ENCODE measurements around the gene MFAP3L. TPM values are rescaled to one million over a fixed set of nuclear protein-coding genes. Genes with fewer than 3 reads are reported as not detected.

The MFAP3L gene
- total and polyA plus RNA-seq, 4 donors: 0.87 to 5.3 (median 2.4) TPM

DNA sequence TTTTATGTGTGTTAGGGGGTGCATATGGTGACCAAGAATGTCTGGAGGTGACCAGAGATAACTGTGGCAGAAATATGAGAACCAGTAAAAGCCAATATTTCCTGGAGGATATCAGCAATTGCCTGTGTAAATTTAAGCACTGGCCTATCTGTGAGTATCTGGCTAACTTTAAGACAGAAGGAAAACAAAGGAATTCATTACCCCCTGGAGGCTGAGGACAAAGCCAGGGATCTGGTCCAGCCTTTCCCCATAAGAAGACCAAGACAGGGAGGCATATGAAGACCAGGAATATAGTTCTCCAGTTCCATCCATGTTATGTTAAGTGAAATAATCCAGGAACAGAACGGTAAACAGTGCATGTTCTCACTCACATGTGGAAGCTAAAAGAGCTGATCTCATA is 49.2 kb downstream of the MFAP3L start:
- DNase-seq (no peak), ATAC-seq (ENCODE audit: insufficient read depth, low FRiP score) (no peak)
- Histone ChIP-seq H3K36me3 (ENCODE audit: control insufficient read depth in 4 of 4, insufficient read depth in 4 of 4, low read length in 4 of 4) (no peaks in the 10 kb centered on the region), H3K27ac (ENCODE audit: low read depth in 1 of 2, low read length in 1 of 2) (no peak overlapping the region), H3K27me3 (ENCODE audit: control insufficient read depth in 3 of 3, insufficient read depth in 3 of 3, low read length in 2 of 3) (peaks cover 0 to 2% (median 0%) of the 10 kb centered on the region in 3 donors), H3K4me1 (ENCODE audit: control insufficient read depth in 5 of 5, insufficient read depth in 5 of 5, low read length in 5 of 5) (no peaks in the 10 kb centered on the region), H3K9me3 (ENCODE audit: control insufficient read depth in 4 of 4, insufficient read depth in 3 of 4, low read length in 3 of 4) (no peaks in the 10 kb centered on the region), H3K9ac (ENCODE audit: insufficient read depth in 1 of 2, low read length in 2 of 2) (no peak overlapping the region), H3K4me3 (no peak overlapping the region)
- TF ChIP-seq, protein P1, sequence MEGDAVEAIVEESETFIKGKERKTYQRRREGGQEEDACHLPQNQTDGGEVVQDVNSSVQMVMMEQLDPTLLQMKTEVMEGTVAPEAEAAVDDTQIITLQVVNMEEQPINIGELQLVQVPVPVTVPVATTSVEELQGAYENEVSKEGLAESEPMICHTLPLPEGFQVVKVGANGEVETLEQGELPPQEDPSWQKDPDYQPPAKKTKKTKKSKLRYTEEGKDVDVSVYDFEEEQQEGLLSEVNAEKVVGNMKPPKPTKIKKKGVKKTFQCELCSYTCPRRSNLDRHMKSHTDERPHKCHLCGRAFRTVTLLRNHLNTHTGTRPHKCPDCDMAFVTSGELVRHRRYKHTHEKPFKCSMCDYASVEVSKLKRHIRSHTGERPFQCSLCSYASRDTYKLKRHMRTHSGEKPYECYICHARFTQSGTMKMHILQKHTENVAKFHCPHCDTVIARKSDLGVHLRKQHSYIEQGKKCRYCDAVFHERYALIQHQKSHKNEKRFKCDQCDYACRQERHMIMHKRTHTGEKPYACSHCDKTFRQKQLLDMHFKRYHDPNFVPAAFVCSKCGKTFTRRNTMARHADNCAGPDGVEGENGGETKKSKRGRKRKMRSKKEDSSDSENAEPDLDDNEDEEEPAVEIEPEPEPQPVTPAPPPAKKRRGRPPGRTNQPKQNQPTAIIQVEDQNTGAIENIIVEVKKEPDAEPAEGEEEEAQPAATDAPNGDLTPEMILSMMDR (IDR thresholded peaks at IDR 0.05; ENCODE audit: control extremely low read depth, extremely low read depth): no peak
- 83 to 85% methylated on average over 1 of the region's 1 CpG for WGBS, 2 donors

- no peaks in the 10 kb centered on the region for H3K36me3 ChIP-seq (ENCODE audit: control insufficient read depth in 4 of 4, insufficient read depth in 4 of 4, low read length in 4 of 4)
- peak; percentile 17 for ATAC-seq (ENCODE audit: insufficient read depth, low FRiP score)
- H3K4me1 ChIP-seq (ENCODE audit: control insufficient read depth in 5 of 5, insufficient read depth in 5 of 5, low read length in 5 of 5): no peaks in the 10 kb centered on the region
- H3K27ac ChIP-seq (ENCODE audit: low read depth in 1 of 2, low read length in 1 of 2): no peak overlapping the region
- no peak overlapping the region for H3K9ac ChIP-seq (ENCODE audit: insufficient read depth in 1 of 2, low read length in 2 of 2)
- peak in 2 of 3 donors; percentile 4 to 36 for DNase-seq
- peaks cover 0 to 2% (median 0%) of the 10 kb centered on the region in 3 donors for H3K27me3 ChIP-seq (ENCODE audit: control insufficient read depth in 3 of 3, insufficient read depth in 3 of 3, low read length in 2 of 3)
- H3K9me3 ChIP-seq (ENCODE audit: control insufficient read depth in 4 of 4, insufficient read depth in 3 of 4, low read length in 3 of 4): no peaks in the 10 kb centered on the region
- 67 to 83% methylated on average over 14 of the region's 14 CpGs for WGBS, 2 donors
- TF ChIP-seq, protein P1 (IDR thresholded peaks at IDR 0.05; ENCODE audit: control extremely low read depth, extremely low read depth): no peak
- H3K4me3 ChIP-seq: no peak overlapping the region
These were observed 50.1 kb downstream of the MFAP3L start for GRCh38 chr4:169975838-169976796.

GRCh38 chr4:169975131-169975837 is 50.9 kb downstream of the MFAP3L start:
- H3K27me3 ChIP-seq (ENCODE audit: control insufficient read depth in 3 of 3, insufficient read depth in 3 of 3, low read length in 2 of 3): peaks cover 0 to 2% (median 0%) of the 10 kb centered on the region in 3 donors
- ATAC-seq (ENCODE audit: insufficient read depth, low FRiP score) (no peak), DNase-seq (no peak)
- whole genome bisulfite sequencing, 2 donors: 71 to 83% methylated on average over 6 of the region's 6 CpGs
- H3K27ac ChIP-seq (ENCODE audit: low read depth in 1 of 2, low read length in 1 of 2): no peak overlapping the region
- no peaks in the 10 kb centered on the region for H3K9me3 ChIP-seq (ENCODE audit: control insufficient read depth in 4 of 4, insufficient read depth in 3 of 4, low read length in 3 of 4)
- no peaks in the 10 kb centered on the region for H3K36me3 ChIP-seq (ENCODE audit: control insufficient read depth in 4 of 4, insufficient read depth in 4 of 4, low read length in 4 of 4)
- no peaks in the 10 kb centered on the region for H3K4me1 ChIP-seq (ENCODE audit: control insufficient read depth in 5 of 5, insufficient read depth in 5 of 5, low read length in 5 of 5)
- H3K9ac ChIP-seq (ENCODE audit: insufficient read depth in 1 of 2, low read length in 2 of 2): no peak overlapping the region
- TF ChIP-seq, protein P1 (IDR thresholded peaks at IDR 0.05; ENCODE audit: control extremely low read depth, extremely low read depth): no peak
- no peak overlapping the region for H3K4me3 ChIP-seq

Measured in lung (tissue), 12 donors.